HG03460 (cell line): ENCODE results near the gene GMIP.

Experiments used
- ATAC-seq: cut with Tn5 transposase; IDR thresholded peaks from one replicate; pipeline ENCODE4 v1.9.1; 2021; ENCODE audit not compliant: unreplicated experiment

GMIP gene

GRCh38 chr19:19661141-19661674 lies 17.8 kb upstream of the GMIP start:
- ATAC-seq, result no peak

- no peak for ATAC-seq
Observed at GRCh38 chr19:19659646-19660245, 16.3 kb upstream of the GMIP start.

GRCh38 chr19:19657397-19657783 lies 13.9 kb upstream of the GMIP start:
- ATAC-seq, result no peak

- ATAC-seq, result no peak
Observed at GRCh38 chr19:19656451-19657396, 13.3 kb upstream of the GMIP start.

GRCh38 chr19:19655641-19656343 lies 12.3 kb upstream of the GMIP start:
- ATAC-seq, result no peak

GRCh38 chr19:19655051-19655594 lies 11.7 kb upstream of the GMIP start:
- no peak for ATAC-seq

- ATAC-seq, result no peak
Observed at GRCh38 chr19:19654441-19654840, 11.0 kb upstream of the GMIP start.

- no peak for ATAC-seq
Observed at GRCh38 chr19:19653597-19654147, 10.2 kb upstream of the GMIP start.

GRCh38 chr19:19652482-19653295 lies 9.2 kb upstream of the GMIP start:
- ATAC-seq, result no peak

GRCh38 chr19:19651076-19651475 lies 7.6 kb upstream of the GMIP start:
- ATAC-seq, result no peak

- no peak for ATAC-seq
Observed at GRCh38 chr19:19650331-19650730, 6.9 kb upstream of the GMIP start.

GRCh38 chr19:19649580-19649995 lies 6.1 kb upstream of the GMIP start:
- ATAC-seq, result no peak

GRCh38 chr19:19649155-19649554 lies 5.7 kb upstream of the GMIP start:
- no peak for ATAC-seq

GRCh38 chr19:19647037-19647835 lies 3.8 kb upstream of the GMIP start:
- ATAC-seq, result no peak

- no peak for ATAC-seq
Observed at GRCh38 chr19:19645233-19645870, 1.9 kb upstream of the GMIP start.

- ATAC-seq, result no peak
Observed at GRCh38 chr19:19644054-19644388, 564 bp upstream of the GMIP start.

- no peak for ATAC-seq
Observed at GRCh38 chr19:19642506-19643157, 825 bp downstream of the GMIP start.

- no peak for ATAC-seq
Observed at GRCh38 chr19:19637523-19638251, 5.8 kb downstream of the GMIP start.
